Lower leg skin (tissue), 3 donors: ENCODE data around the gene WHRN.

Source experiments
- POLR2A ChIP-seq, 2 donors: fragments of 450-650 bp; IDR thresholded peaks; one replicate each; pipeline ENCODE4 v1.6.1; 2016 to 2017; ENCODE audit warnings: antibody characterized with exemption in 2 of 2, mild to moderate bottlenecking in 1 of 2, moderate library complexity in 1 of 2
- TF ChIP-seq, protein P1 (sequence below), 3 donors: fragments of 450-650 bp; IDR thresholded peaks; one replicate each; pipeline ENCODE4 v1.5.1; 2016; ENCODE audit warnings: antibody characterized with exemption in 3 of 3, mild to moderate bottlenecking in 3 of 3, moderate library complexity in 2 of 3

DNA sequence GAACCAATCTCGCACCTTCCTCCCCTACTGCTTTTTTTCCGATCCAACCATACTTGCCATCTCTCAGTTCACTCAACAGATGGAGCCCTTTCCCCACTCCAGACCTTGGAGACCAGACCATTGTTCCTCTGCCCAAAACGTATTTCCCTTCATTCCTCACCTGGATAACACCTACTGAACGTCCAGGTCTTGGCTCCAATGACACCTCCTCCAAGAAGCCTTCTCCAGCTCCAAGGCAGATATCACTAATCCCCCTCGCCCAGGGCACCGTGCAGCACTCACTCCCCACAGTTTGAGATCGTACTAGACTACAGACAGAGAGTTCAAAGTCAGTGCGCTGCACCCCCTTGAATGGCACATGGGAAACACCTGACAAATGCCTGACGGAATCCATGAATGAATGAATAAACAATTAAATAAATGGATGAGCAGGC, 70.4 kb downstream of the WHRN start:
- TF ChIP-seq POLR2A (IDR thresholded peaks at IDR 0.05), result no peak
- TF ChIP-seq, protein P1, sequence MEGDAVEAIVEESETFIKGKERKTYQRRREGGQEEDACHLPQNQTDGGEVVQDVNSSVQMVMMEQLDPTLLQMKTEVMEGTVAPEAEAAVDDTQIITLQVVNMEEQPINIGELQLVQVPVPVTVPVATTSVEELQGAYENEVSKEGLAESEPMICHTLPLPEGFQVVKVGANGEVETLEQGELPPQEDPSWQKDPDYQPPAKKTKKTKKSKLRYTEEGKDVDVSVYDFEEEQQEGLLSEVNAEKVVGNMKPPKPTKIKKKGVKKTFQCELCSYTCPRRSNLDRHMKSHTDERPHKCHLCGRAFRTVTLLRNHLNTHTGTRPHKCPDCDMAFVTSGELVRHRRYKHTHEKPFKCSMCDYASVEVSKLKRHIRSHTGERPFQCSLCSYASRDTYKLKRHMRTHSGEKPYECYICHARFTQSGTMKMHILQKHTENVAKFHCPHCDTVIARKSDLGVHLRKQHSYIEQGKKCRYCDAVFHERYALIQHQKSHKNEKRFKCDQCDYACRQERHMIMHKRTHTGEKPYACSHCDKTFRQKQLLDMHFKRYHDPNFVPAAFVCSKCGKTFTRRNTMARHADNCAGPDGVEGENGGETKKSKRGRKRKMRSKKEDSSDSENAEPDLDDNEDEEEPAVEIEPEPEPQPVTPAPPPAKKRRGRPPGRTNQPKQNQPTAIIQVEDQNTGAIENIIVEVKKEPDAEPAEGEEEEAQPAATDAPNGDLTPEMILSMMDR (IDR thresholded peaks at IDR 0.05), result no peak
